ENCODE results near the gene RPS27A.
"Not testable (repeated sequence)": the region's sequence is repeated elsewhere in the genome, so short reads cannot be mapped to it uniquely, and the experiment has no call there.

RPS27A gene

DNA sequence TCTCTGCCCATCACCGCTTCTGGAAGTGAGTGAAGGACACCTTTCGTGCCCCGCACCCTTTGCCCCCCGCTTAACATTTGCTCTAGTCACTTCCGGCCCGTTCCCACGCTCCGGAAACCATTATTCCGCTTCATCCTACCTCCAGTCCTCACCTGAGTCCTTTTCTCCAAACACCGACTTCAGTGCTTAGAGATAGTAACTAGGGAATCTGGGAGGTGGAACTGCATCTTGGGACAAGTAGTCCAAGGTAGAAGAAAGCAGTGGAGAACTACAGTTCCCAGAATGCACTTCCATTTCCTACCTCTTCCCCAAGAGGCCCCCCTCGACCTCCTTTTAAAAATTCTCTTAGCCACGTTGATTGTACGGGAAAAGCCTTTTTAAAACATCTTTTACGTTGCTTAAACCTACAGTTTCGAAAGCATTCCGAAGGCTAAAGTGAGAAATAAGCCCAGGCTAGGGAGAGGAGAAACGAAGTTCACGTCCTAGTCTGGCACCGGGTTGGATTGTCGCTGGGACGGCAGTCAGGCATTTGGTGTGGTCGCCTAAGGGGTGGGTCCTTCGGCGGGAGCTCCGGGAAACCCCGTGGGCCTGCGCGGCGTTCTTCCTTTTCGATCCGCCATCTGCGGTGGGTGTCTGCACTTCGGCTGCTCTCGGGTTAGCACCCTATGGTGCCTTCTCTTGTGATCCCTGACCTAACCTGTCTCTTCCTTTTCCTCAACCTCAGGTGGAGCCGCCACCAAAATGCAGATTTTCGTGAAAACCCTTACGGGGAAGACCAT lies at the start of gene RPS27A, which contains the start of gene CLHC1:
Gene RPS27A (plus strand): TSS at position 605 of the 779 bp plus-strand sequence. CDS start 137 bp downstream, at position 742.
Gene CLHC1 (minus strand): TSS at position 210 of the 779 bp plus-strand sequence. CDS start 9,882 bp downstream, outside the sequence.
- TF ChIP-seq, protein P1, sequence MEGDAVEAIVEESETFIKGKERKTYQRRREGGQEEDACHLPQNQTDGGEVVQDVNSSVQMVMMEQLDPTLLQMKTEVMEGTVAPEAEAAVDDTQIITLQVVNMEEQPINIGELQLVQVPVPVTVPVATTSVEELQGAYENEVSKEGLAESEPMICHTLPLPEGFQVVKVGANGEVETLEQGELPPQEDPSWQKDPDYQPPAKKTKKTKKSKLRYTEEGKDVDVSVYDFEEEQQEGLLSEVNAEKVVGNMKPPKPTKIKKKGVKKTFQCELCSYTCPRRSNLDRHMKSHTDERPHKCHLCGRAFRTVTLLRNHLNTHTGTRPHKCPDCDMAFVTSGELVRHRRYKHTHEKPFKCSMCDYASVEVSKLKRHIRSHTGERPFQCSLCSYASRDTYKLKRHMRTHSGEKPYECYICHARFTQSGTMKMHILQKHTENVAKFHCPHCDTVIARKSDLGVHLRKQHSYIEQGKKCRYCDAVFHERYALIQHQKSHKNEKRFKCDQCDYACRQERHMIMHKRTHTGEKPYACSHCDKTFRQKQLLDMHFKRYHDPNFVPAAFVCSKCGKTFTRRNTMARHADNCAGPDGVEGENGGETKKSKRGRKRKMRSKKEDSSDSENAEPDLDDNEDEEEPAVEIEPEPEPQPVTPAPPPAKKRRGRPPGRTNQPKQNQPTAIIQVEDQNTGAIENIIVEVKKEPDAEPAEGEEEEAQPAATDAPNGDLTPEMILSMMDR (IDR thresholded peaks at IDR 0.05; ENCODE audit: insufficient read depth, low read depth, low read length, missing control alignments) = no peak
- DNase-seq (ENCODE audit: low read depth) = peak; percentile 94
- H3K4me3 ChIP-seq (ENCODE audit: low read depth, low read length) = peak within 1 kb of the TSS; percentile 86

GRCh38 chr2:55186837-55187236 lies 45.7 kb upstream of the RPS27A start:
- DNase-seq (ENCODE audit: low read depth) = not testable (repeated sequence)

DNA sequence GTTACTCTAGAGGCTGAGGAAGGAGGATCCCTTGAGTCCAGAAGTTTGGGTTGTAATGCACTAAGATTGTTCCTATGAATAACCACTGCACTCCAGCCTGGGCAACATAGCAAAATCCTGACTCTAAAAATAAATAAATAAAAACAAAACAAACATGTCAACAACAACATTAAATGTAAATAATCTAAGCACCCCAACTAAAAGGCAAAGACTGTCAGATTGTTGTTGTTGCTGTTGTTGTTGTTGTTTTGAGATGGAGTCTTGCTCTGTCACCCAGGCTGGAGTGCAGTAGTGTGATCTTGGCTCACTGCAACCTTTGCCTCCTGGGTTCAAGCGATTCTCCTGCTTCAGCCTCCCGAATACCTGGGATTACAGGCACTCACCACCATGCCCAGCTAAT lies 40.6 kb upstream of the RPS27A start:
- DNase-seq (ENCODE audit: low read depth); H3K4me3 ChIP-seq (ENCODE audit: low read depth, low read length): not testable (repeated sequence)

More at GRCh38 chr2:55186837-55187236, 45.7 kb upstream of the RPS27A start:
- not testable (repeated sequence) for H3K4me3 ChIP-seq (ENCODE audit: low read depth, low read length)

GRCh38 chr2:55196526-55196925 lies 36.0 kb upstream of the RPS27A start:
- H3K4me3 ChIP-seq (ENCODE audit: low read depth, low read length) = no peak overlapping the region
- TF ChIP-seq, protein P1 (IDR thresholded peaks at IDR 0.05; ENCODE audit: insufficient read depth, low read depth, low read length, missing control alignments) = no peak
- DNase-seq (ENCODE audit: low read depth) = no peak

GRCh38 chr2:55200416-55200815 lies 32.1 kb upstream of the RPS27A start:
- DNase-seq (ENCODE audit: low read depth) = no peak

GRCh38 chr2:55204536-55204935 lies 28.0 kb upstream of the RPS27A start:
- DNase-seq (ENCODE audit: low read depth) = no peak
- no peak overlapping the region for H3K4me3 ChIP-seq (ENCODE audit: low read depth, low read length)
- TF ChIP-seq, protein P1 (IDR thresholded peaks at IDR 0.05; ENCODE audit: insufficient read depth, low read depth, low read length, missing control alignments) = no peak

More at GRCh38 chr2:55200416-55200815, 32.1 kb upstream of the RPS27A start:
- no peak overlapping the region for H3K4me3 ChIP-seq (ENCODE audit: low read depth, low read length)
- TF ChIP-seq, protein P1 (IDR thresholded peaks at IDR 0.05; ENCODE audit: insufficient read depth, low read depth, low read length, missing control alignments) = no peak

DNA sequence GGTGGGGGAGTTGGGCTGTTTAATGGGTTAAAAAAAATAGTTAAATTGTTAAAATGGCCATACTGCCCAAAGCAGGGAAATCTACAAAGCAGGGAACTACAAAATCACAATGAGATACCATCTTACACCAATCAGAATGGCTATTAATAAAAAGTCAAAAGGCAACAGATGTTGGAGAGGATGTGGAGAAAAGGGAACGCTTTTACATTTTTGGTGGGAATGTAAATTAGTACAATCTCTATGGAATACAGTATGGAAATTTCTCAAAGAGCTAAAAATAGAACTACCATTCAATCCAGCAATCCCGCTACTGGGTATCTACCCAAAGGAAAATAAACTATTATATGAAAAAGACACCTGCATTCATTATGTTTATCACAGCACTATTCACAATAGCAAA lies 27.5 kb upstream of the RPS27A start:
- TF ChIP-seq, protein P1 (IDR thresholded peaks at IDR 0.05; ENCODE audit: insufficient read depth, low read depth, low read length, missing control alignments) = no peak
- H3K4me3 ChIP-seq (ENCODE audit: low read depth, low read length) = no peak overlapping the region
- no peak for DNase-seq (ENCODE audit: low read depth)

DNA sequence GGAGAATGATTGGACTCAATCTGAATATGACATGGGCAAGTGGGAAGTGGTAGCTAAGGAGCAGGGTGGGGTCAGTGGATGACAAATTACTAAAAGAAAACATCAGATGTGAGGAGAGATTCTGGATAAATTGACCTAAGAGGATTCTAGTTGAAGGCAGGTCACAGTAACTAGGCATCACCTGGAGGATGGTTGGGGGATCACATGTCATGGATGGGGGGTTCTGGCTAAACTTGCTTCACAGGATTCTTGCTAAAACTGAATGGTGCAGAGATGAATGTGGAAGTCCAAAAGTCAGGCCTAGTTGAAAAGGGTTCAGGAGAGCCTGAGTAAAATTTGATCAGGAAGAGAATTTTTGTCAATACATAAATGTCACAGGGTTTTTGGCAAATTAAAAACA lies 18.7 kb upstream of the RPS27A start:
- TF ChIP-seq, protein P1 (IDR thresholded peaks at IDR 0.05; ENCODE audit: insufficient read depth, low read depth, low read length, missing control alignments) = no peak
- H3K4me3 ChIP-seq (ENCODE audit: low read depth, low read length) = no peak overlapping the region

More for the DNA sequence above, 18.7 kb upstream of the RPS27A start:
- no peak for DNase-seq (ENCODE audit: low read depth)

Data from GM12865 (cell line).